HG02885 (cell line): ENCODE data around the gene GSG1L2.

Source experiments
- ATAC-seq: cut with Tn5 transposase; IDR thresholded peaks from one replicate; pipeline ENCODE4 v1.9.1; 2021; ENCODE audit warnings: mild to moderate bottlenecking; ENCODE audit not compliant: unreplicated experiment, poor library complexity

GSG1L2 gene

DNA sequence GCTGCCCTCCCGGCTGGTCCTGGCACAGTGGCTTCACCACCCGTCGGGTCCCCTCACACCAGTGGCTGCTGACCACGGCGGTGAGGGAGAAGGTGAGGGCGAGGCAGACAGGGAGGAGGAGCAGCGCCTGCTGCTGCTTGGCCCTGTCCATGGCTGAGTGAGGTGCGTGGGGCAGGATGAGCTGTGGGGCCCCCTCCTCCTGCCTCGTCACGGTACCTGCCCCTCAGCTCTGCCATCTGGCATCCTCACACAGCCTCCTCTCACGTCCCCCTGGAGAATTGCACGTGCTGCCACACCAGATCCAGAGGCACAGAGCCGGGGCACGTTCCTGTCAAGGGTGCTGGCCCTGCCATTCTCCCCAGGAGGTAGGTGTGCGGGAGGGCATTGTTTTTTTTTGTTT is at the start of gene GSG1L2:
Gene GSG1L2, minus strand, starts transcription at position 159 of the 400 bp plus-strand sequence. Its CDS starts 8 bp downstream, at position 151.
- ATAC-seq, result no peak

DNA sequence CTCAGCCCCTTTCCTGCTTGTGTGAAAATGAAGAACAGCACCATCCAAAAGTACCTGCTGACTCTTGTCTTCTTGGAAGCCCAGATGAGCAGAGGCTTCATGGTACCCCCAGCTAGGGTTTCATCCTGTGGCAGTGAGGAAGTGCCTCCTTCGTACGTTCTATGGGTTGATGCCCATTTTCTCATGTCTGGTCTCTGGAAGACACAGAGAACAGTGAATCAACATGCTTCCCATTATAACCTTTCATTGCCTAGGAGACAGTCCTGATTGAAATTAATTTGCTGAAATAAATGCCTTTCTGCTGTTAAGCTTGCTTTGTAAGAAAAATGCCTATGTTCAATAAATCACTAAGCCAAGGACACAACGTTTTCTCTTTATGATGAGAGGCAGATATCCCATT is 46.7 kb upstream of the GSG1L2 start:
- no peak for ATAC-seq

DNA sequence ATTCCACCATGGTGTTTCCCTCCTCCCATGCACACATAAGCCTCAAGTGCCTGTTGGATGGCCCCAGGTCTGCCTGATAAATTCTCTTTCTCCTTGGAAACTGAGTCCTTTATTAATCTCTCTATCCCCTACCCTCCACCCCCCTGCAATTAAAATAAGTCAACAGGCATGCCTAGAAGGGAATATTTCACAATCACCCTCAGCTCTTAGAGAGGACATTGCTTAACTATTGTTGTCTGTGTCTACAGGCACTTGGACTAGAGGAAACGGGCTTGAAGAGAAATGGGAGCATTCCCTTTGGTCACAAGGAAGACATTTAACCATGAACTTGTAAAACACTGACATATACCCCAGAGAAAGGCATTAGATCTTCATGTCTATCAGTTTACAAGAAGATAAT is 43.7 kb upstream of the GSG1L2 start:
- ATAC-seq, result no peak

DNA sequence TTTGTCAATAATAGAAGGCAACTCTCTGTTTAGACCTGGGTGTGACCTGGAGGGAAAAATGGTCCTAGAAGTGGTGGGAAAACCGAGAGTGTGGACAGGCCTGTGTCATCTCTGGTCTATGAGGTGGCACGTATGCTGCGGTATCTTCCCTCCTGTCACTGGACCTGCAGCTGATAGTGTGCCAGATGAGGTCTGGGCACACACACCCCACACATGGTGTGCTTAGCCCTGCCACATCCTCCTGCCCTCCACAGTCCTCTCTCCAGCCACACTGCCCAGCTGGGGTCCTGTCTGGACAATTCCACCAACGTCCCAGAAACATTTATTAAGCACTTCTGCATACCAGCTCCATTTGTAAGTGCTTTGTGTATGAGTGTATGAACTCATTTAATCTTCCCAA is 41.1 kb upstream of the GSG1L2 start:
- ATAC-seq, result no peak

GRCh38 chr17:9862220-9862619 is 40.3 kb upstream of the GSG1L2 start:
- ATAC-seq, result no peak

DNA sequence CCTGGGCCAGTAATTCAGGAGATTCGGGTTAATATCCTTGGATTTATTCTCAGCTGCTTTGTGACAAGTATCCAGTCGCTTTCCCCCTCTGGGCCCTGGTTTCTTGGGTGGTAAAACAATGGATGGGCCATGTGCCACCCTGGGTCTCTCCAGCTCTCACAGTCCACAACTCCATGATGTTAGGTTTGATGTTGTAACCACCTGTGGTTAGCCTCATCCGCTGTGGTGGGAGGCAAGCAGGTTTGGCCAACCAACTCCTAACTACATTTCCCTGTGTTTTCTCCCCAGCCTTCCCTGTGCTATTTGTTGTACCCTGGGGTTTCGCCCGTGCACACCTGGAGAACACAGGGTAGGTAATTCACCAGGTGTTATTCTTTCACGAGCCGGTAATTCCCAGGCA is 39.0 kb upstream of the GSG1L2 start:
- no peak for ATAC-seq

- no peak for ATAC-seq
Measured at GRCh38 chr17:9859781-9860180, 37.9 kb upstream of the GSG1L2 start.

DNA sequence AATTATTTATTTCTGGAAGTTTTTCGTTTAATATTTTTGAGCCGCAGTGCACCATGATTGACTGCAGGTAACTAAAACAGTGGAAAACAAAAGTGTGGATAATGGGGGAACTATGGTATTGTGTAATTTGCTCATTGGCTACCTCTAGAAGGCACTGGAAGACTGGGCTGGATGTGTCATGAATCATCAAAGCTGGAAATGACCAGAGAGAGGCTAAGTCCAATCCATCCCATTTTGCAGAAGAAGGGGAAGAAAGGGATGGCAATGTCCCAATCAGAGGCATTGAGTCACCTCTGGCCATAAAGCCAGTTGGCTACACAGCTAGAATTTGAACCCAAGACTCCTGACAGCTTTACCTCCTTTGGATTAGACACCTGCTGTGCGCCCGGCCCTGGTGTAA is 33.2 kb upstream of the GSG1L2 start:
- ATAC-seq, result no peak

GRCh38 chr17:9854255-9854654 is 32.4 kb upstream of the GSG1L2 start:
- ATAC-seq, result no peak

DNA sequence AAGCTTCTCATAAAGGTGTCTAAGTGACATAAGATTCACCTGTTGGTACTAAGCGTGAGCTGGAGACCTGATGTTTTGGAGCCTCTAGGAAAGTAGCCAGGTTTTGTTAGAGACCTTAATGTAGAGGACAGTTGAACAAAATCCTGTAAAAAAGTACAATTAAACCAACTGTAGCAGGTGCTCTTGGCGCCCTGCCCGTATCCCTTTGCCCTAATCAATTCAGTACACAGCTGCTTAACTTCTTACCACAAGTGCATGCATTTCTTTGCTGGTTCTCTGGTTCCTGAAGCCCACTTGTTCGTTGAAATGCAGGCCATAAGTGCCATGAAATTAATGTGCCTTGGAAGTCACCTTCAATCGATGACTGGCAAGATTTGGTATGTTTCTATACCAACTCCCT is 28.3 kb upstream of the GSG1L2 start:
- ATAC-seq, result no peak

- ATAC-seq, result no peak
Measured at GRCh38 chr17:9845306-9845705, 23.4 kb upstream of the GSG1L2 start.

DNA sequence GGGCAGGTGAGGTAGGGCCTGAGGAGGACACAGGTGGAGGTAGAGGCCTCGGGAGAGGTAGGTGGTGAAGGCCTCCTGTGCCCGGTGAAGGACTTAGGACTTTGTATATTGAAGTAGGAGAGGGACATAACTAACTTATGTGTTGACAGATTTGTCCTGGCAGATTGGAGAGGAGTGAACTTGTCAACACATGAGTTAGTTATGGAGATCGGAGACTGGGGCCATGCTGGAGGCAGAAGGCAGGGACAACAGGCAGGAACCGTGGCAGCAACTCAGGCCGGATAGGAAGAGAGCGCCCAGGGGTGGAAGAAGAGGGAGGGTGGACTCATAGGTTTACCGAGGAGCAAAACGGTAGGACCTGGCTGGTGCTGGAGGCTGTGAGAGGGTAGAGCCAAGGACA is 22.3 kb upstream of the GSG1L2 start:
- ATAC-seq, result no peak

DNA sequence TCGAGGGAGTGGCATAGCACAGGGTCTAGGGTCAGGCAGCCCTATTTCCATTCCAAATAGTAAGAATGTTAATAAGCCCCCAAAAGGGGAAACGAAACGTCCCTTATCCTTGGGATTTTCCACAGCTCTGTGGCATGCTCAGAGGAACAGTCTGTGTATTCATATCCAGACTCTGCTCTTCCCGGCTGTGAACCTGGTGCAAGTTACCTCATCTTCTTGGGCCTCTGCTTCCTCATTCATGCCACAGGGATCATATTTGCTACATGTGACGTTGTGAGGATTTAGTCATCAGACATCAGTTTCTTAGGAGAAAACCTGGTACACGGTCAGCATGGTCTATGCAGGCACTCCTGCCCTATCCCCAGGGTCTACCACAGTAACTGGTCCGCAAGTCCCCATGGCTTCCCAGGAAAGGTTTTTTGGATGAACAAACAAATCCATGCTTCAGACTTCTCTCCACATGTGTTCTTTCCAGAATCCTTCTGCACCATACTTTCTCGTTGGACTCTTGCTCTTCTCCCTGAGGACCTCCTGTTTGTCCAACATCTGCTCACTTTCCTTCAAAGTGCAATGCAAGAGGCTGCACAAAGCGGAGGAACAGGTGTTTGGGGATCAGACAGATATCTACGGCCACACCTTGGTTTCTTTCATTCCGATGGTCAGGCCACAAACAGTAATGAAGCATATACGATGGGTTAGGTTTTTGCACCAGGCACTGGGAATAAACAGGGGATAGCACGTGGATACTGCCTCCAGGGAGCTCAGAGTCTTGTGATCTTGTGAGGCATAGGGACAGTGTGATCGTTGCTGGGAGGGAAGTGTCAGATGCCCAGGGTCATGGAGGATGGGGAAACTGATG is 21.5 kb upstream of the GSG1L2 start:
- ATAC-seq, result no peak

- no peak for ATAC-seq
Measured at GRCh38 chr17:9842057-9842758, 20.3 kb upstream of the GSG1L2 start.

DNA sequence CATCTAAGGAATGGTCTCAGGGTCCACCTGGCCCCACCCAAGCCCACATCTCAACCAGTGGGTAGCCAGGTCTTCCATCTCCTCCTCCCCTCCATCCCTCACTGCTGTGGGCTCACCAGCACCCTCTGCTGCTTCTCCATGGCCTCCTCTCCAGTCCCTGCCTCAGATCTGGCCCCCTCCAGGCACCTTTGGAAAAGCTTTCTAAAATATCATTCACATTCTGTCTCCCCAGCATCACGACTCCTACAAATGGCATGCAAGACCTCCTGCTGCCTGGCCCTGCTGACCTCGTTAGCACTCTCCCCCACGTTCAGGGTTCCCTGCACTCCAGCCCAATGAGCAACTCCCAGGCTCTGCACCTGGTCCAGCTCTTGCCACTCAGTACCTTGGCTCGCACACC is 17.6 kb upstream of the GSG1L2 start:
- ATAC-seq, result no peak

- ATAC-seq, result no peak
Measured at GRCh38 chr17:9837551-9838471, 15.9 kb upstream of the GSG1L2 start.

GRCh38 chr17:9833922-9834321 is 12.0 kb upstream of the GSG1L2 start:
- no peak for ATAC-seq

- ATAC-seq, result no peak
Measured at GRCh38 chr17:9830711-9831110, 8.8 kb upstream of the GSG1L2 start.

GRCh38 chr17:9829343-9829742 is 7.5 kb upstream of the GSG1L2 start:
- ATAC-seq, result no peak
